ENCODE data around the gene TRMT13. TPM values are rescaled to one million over a fixed set of nuclear protein-coding genes. Genes with fewer than 3 reads are reported as not detected.

Gene TRMT13
- polyA plus RNA-seq, 1 donor (not counting 4 experiments of a cell fraction or from before 2014, with no cell fraction given): 15.3 TPM

- no peaks in the 10 kb centered on the region for H3K36me3 ChIP-seq (ENCODE audit: control insufficient read depth in 2 of 2, extremely low read depth in 1 of 2, insufficient read depth in 2 of 2, low read length in 2 of 2)
- peak overlapping the region; percentile 73 for H3K4me2 ChIP-seq (ENCODE audit: control insufficient read depth, extremely low read depth, insufficient read depth, low read depth, low read length)
- H3K9me3 ChIP-seq (ENCODE audit: control insufficient read depth, low read depth, low read length): no peaks in the 10 kb centered on the region
- FAIRE-seq: no peak
- H4K20me1 ChIP-seq (ENCODE audit: control insufficient read depth, extremely low read depth, insufficient read depth, low read length): no peaks in the 10 kb centered on the region
- peak overlapping the region; percentile 79 for H3K27ac ChIP-seq (ENCODE audit: control insufficient read depth, insufficient read depth, low read length)
- H3K4me1 ChIP-seq (ENCODE audit: control insufficient read depth, extremely low read depth, insufficient read depth, low read length): peaks cover 15% of the 10 kb centered on the region
- H3K9me1 ChIP-seq (ENCODE audit: control insufficient read depth, extremely low read depth, insufficient read depth, low read length): no peaks in the 10 kb centered on the region
- H3K9ac ChIP-seq (ENCODE audit: control insufficient read depth, extremely low read depth, insufficient read depth, low read length): peak overlapping the region; percentile 88
- peak overlapping the region; percentile 100 for H2AFZ ChIP-seq (ENCODE audit: control insufficient read depth, low read length)
- peak overlapping the region; percentile 75 to 99 (median 96) for H3K4me3 ChIP-seq (ENCODE audit: control insufficient read depth in 2 of 3, extremely low read depth in 1 of 3, insufficient read depth in 2 of 3, low read depth in 1 of 3, low read length in 3 of 3)
- no peak for DNase-seq (ENCODE audit: low read depth, low spot score)
- no peaks in the 10 kb centered on the region for H3K27me3 ChIP-seq (ENCODE audit: control insufficient read depth, extremely low read depth, insufficient read depth, low read length)
- dilution Hi-C loops (cut with MboI; ENCODE audit: extremely low pct_ligation_motif_present, low sequenced_read_pairs): no loop called here
- peaks cover 74% of the 10 kb centered on the region for H3K79me2 ChIP-seq (ENCODE audit: control insufficient read depth, insufficient read depth, low read length)
- TF ChIP-seq EZH2 (IDR thresholded peaks at IDR 0.05; ENCODE audit: low read length) (no peak), CTCF (optimal IDR thresholded peaks at IDR 0.05 in 1 of 3, IDR thresholded peaks at IDR 0.05 in 1 of 3, conservative IDR thresholded peaks at IDR 0.05 in 1 of 3; ENCODE audit: extremely low read depth in 1 of 3, insufficient read depth in 2 of 3, low read length in 3 of 3) (no peak)
Measured at GRCh38 chr1:100131623-100132022, 1.3 kb upstream of the TRMT13 start.

GRCh38 chr1:100134872-100135271, 1.9 kb downstream of the TRMT13 start:
- Histone ChIP-seq H3K4me3 (ENCODE audit: control insufficient read depth in 2 of 3, extremely low read depth in 1 of 3, insufficient read depth in 2 of 3, low read depth in 1 of 3, low read length in 3 of 3) (no peak overlapping the region), H3K27ac (ENCODE audit: control insufficient read depth, insufficient read depth, low read length) (no peak overlapping the region), H3K9me3 (ENCODE audit: control insufficient read depth, low read depth, low read length) (no peaks in the 10 kb centered on the region), H3K36me3 (ENCODE audit: control insufficient read depth in 2 of 2, extremely low read depth in 1 of 2, insufficient read depth in 2 of 2, low read length in 2 of 2) (peaks cover 0 to 2% of the 10 kb centered on the region in 2 experiments), H3K79me2 (ENCODE audit: control insufficient read depth, insufficient read depth, low read length) (peaks cover 49% of the 10 kb centered on the region), H3K4me1 (ENCODE audit: control insufficient read depth, extremely low read depth, insufficient read depth, low read length) (peaks cover 15% of the 10 kb centered on the region), H3K27me3 (ENCODE audit: control insufficient read depth, extremely low read depth, insufficient read depth, low read length) (no peaks in the 10 kb centered on the region), H3K9me1 (ENCODE audit: control insufficient read depth, extremely low read depth, insufficient read depth, low read length) (no peaks in the 10 kb centered on the region), H3K9ac (ENCODE audit: control insufficient read depth, extremely low read depth, insufficient read depth, low read length) (no peak overlapping the region), H3K4me2 (ENCODE audit: control insufficient read depth, extremely low read depth, insufficient read depth, low read depth, low read length) (no peak overlapping the region), H4K20me1 (ENCODE audit: control insufficient read depth, extremely low read depth, insufficient read depth, low read length) (no peaks in the 10 kb centered on the region), H2AFZ (ENCODE audit: control insufficient read depth, low read length) (no peak overlapping the region)
- no peak for DNase-seq (ENCODE audit: low read depth, low spot score)
- TF ChIP-seq EZH2 (IDR thresholded peaks at IDR 0.05; ENCODE audit: low read length) (no peak), CTCF (optimal IDR thresholded peaks at IDR 0.05 in 1 of 3, IDR thresholded peaks at IDR 0.05 in 1 of 3, conservative IDR thresholded peaks at IDR 0.05 in 1 of 3; ENCODE audit: extremely low read depth in 1 of 3, insufficient read depth in 2 of 3, low read length in 3 of 3) (no peak)
- dilution Hi-C loops (cut with MboI; ENCODE audit: extremely low pct_ligation_motif_present, low sequenced_read_pairs): no loop called here
- FAIRE-seq: no peak

Measured in keratinocyte (primary cell).